Nephron (organoid): ENCODE data around the gene CSNK1D.

ENCODE experiments used
- H3K27ac Mint-ChIP-seq, 3 experiments: 2 replicates each; pipeline ENCODE4 v1.8.0; 2020; ENCODE audit warnings: mixed read lengths in 3 of 3, mild to moderate bottlenecking in 2 of 3, moderate library complexity in 1 of 3
- H3K27me3 Mint-ChIP-seq: 2 replicates; pipeline ENCODE4 v1.8.0; 2021; ENCODE audit warnings: low read depth, mild to moderate bottlenecking, moderate library complexity, mixed read lengths
- H3K36me3 Mint-ChIP-seq: 2 replicates; pipeline ENCODE4 v1.8.0; 2020; ENCODE audit warnings: low read depth, mixed read lengths
- H3K4me1 Mint-ChIP-seq: 2 replicates; pipeline ENCODE4 v1.8.0; 2020; ENCODE audit warnings: mixed read lengths
- H3K4me3 Mint-ChIP-seq, 3 experiments: 2 replicates each; pipeline ENCODE4 v1.8.0; 2020; ENCODE audit warnings: mild to moderate bottlenecking in 3 of 3, mixed read lengths in 3 of 3, moderate library complexity in 2 of 3
- H3K9me3 Mint-ChIP-seq: 2 replicates; pipeline ENCODE4 v1.8.0; 2020; ENCODE audit warnings: mixed read lengths
- TF ChIP-seq, protein P1 (sequence below), 3 experiments: fragments of 200-600 bp; sonication (generic); IDR thresholded peaks; one replicate each; pipeline ENCODE4 v1.5.0; 2021; ENCODE audit warnings: antibody characterized with exemption in 3 of 3; ENCODE audit not compliant: unreplicated experiment in 3 of 3

The CSNK1D gene

DNA sequence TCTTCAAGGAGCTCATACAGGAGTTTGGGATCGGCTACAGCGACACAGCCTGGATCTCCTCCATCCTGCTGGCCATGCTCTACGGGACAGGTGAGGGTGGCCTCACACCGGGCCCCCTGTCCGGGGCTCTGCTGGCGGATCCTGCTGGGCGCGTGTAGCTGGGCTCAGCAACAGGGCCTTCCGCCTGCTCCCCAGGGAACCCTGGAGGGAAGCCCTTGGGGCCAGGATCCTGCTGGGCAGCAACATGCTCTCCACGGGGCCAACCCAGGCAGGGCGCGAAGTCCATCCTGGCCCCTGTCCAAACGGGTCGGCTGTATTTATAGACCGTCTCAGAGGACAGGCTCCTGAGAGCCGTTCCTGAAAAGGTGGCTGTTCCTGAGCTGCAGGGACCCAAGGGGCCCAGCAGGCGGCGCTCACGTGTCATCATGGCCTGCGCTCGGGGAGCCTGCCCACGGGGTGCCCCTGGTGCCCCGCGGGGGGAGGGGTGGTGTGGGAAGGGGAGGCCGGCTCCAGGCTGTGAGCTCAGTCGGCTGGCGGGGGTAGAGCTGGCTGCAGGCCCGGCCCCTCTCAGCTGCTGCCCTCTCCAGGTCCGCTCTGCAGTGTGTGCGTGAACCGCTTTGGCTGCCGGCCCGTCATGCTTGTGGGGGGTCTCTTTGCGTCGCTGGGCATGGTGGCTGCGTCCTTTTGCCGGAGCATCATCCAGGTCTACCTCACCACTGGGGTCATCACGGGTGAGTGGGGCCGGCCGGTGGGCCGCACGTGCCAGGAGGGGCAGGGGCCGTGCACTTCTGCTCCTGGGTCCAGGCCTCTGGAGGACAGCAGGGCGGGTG lies 37.1 kb downstream of the CSNK1D start:
- Mint-ChIP-seq H3K4me1 (peaks cover 39% of the 10 kb centered on the region), H3K27ac (peak overlapping the region in 1 of 3 experiments; percentile 22), H3K4me3 (peak overlapping the region in 2 of 3 experiments; percentile 3 to 6), H3K36me3 (no peaks in the 10 kb centered on the region), H3K27me3 (no peaks in the 10 kb centered on the region), H3K9me3 (no peaks in the 10 kb centered on the region)
- TF ChIP-seq, protein P1, sequence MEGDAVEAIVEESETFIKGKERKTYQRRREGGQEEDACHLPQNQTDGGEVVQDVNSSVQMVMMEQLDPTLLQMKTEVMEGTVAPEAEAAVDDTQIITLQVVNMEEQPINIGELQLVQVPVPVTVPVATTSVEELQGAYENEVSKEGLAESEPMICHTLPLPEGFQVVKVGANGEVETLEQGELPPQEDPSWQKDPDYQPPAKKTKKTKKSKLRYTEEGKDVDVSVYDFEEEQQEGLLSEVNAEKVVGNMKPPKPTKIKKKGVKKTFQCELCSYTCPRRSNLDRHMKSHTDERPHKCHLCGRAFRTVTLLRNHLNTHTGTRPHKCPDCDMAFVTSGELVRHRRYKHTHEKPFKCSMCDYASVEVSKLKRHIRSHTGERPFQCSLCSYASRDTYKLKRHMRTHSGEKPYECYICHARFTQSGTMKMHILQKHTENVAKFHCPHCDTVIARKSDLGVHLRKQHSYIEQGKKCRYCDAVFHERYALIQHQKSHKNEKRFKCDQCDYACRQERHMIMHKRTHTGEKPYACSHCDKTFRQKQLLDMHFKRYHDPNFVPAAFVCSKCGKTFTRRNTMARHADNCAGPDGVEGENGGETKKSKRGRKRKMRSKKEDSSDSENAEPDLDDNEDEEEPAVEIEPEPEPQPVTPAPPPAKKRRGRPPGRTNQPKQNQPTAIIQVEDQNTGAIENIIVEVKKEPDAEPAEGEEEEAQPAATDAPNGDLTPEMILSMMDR (IDR thresholded peaks at IDR 0.05; ENCODE audit: unreplicated experiment in 3 of 3): peak; percentile 83 to 92 (median 90)

DNA sequence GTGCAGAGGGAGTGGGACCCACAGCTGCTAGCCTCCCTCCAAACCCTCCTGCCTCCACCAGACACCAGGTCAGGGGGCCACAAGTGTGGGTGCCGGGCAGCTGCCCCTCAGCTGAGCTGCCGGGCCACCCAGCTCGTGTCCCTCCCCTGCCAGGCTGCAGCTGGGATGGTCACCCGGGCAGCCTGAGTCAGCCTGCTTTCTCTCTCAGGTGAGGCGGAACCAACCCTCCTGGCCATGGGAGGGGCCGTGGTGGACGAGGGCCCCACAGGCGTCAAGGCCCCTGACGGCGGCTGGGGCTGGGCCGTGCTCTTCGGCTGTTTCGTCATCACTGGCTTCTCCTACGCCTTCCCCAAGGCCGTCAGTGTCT lies 37.7 kb downstream of the CSNK1D start:
- Mint-ChIP-seq H3K4me3 (peak overlapping the region in 2 of 3 experiments; percentile 3 to 6), H3K36me3 (no peaks in the 10 kb centered on the region), H3K27ac (no peak overlapping the region), H3K9me3 (no peaks in the 10 kb centered on the region), H3K4me1 (peaks cover 33% of the 10 kb centered on the region), H3K27me3 (no peaks in the 10 kb centered on the region)
- TF ChIP-seq, protein P1 (IDR thresholded peaks at IDR 0.05; ENCODE audit: unreplicated experiment in 3 of 3): no peak

DNA sequence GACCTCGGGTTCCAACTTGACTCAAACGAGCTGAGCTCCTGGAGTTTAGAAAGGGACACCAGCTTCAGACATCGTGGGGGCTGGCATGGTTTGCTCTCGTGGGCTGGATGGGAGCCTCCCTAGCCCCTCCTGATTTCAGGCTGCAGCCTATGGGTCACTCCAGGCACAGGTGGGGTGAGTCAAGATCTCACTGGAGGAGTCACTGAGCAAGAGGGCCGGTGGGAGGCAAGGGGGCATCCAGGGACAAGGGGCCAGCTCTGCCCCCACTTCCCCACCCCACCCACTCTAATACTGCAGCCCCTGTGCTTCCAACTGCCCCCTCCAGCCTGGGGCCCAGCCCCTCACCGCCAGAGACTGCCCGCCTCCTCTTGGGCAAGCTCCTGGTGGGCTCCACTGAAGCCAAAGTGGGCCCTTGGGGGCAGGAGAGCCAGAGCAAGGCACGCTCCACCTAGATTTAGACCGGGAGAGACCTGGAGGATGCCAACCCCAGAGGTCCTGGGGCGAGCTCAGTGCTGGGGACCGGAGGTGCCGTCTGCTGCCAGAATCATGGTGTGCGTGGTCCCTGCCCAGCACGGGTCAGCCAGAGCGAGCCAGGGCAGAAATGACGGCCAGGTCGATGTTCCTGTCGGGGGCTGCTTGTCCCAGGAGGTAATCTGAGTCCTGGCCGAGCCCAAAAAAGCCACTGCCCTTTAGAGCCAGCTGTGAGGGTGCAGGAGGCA lies 38.3 kb downstream of the CSNK1D start:
- Mint-ChIP-seq H3K4me3 (peak overlapping the region in 1 of 3 experiments; percentile 17), H3K27ac (peak overlapping the region; percentile 27 to 52 (median 45)), H3K9me3 (no peaks in the 10 kb centered on the region), H3K36me3 (no peaks in the 10 kb centered on the region), H3K27me3 (no peaks in the 10 kb centered on the region), H3K4me1 (peaks cover 28% of the 10 kb centered on the region)
- TF ChIP-seq, protein P1 (IDR thresholded peaks at IDR 0.05; ENCODE audit: unreplicated experiment in 3 of 3): no peak

DNA sequence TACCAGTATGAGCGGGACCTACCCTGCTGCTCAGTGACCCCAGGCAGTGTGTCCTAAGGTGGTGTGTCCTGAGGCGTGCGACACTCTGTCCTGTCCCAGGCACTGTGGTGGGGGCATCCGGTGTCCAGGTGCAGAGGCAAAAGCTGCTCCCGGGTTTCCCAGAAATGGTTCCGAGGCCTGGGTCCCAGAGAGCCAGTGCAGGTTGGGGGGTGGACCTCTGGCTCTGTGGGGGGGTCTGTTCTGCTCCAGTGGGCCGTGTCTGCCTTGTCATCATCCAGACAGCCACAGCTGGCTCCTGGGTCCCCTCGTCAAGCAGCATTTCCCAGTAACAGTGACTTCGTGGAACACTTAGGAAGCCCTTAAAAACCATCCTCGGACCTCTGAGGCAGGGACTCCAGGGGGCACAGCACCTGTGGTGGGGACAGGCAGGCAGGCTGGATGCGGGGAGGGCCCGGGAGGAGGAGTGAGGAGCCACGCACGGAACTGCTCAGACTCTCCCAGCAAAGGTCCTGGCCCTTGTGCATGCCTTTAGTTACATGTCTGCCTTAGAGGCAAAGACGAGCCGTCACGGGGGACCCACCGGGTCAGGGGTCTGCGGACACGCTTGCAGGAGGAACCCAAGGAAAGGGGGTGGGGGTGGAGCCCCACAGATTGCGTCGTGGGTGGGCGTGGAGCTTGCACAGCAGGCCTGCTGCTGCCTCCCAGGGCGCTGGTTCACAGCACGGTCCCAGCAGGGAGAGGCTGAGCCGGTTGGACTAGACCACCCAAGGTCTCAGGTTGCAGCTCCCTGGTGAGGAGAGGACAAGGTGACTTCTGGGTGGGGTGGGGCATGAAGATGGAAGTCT lies 39.1 kb downstream of the CSNK1D start:
- peak overlapping the region in 1 of 3 experiments; percentile 17 for H3K4me3 Mint-ChIP-seq
- peaks cover 6% of the 10 kb centered on the region for H3K27me3 Mint-ChIP-seq
- H3K9me3 Mint-ChIP-seq: no peaks in the 10 kb centered on the region
- H3K4me1 Mint-ChIP-seq: peaks cover 27% of the 10 kb centered on the region
- H3K36me3 Mint-ChIP-seq: no peaks in the 10 kb centered on the region
- H3K27ac Mint-ChIP-seq: peak overlapping the region; percentile 27 to 52 (median 45)
- TF ChIP-seq, protein P1 (IDR thresholded peaks at IDR 0.05; ENCODE audit: unreplicated experiment in 3 of 3): no peak

DNA sequence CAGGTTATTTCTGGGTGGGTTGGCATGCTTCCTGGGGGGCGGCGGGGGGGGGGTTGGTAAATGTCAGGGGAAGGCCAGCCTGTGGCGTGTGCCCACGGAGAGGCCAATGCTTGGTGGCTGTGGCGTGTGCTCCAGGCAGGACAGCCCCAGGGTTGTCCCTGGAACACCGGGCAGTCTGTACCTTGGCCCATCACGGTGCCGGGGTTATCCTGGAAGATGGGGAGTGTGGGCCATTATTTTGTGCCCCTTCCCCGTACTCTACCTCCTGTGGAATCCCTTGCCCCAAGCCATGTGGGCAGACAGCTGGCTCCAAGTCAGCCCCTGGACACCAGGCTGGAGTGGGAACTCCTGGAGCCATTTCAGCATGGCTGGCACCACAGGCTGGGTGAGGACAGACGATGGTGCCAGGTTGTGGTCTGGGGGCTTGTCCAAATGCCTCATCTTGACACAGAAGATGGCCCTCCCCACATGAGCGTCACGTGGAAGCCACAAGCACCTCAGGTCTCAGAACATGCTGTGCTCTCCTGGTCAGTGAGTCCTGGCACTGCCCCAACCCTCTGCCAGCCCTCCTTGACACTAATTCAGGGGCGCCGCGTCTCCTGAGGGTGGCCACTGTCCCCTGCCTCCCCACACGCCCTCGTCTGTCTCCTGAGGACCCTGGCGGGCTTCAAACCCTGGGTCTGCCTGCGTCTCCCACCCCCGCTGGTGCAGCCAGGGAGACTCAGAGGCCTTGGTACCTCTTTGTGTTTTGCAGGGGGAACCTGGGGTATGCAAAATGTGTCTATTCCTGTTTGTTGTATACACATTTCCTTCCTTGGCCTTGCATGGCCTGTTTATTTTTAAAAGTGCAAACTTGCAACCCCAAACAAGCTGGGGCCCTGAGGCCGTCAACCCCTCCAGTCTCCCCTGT lies 40.4 kb downstream of the CSNK1D start:
- peak overlapping the region in 2 of 3 experiments; percentile 21 to 46 for H3K27ac Mint-ChIP-seq
- no peaks in the 10 kb centered on the region for H3K36me3 Mint-ChIP-seq
- no peaks in the 10 kb centered on the region for H3K9me3 Mint-ChIP-seq
- H3K4me3 Mint-ChIP-seq: peak overlapping the region; percentile 27 to 58 (median 35)
- TF ChIP-seq, protein P1 (IDR thresholded peaks at IDR 0.05; ENCODE audit: unreplicated experiment in 3 of 3): no peak
- peaks cover 22% of the 10 kb centered on the region for H3K4me1 Mint-ChIP-seq
- H3K27me3 Mint-ChIP-seq: peaks cover 6% of the 10 kb centered on the region
